ENCODE data around the gene AP2S1. TPM values are rescaled to one million over a fixed set of nuclear protein-coding genes. Genes with fewer than 3 reads are reported as not detected.

AP2S1 gene
- polyA plus RNA-seq, 1 donor from 2014 or later, result 167 TPM

DNA sequence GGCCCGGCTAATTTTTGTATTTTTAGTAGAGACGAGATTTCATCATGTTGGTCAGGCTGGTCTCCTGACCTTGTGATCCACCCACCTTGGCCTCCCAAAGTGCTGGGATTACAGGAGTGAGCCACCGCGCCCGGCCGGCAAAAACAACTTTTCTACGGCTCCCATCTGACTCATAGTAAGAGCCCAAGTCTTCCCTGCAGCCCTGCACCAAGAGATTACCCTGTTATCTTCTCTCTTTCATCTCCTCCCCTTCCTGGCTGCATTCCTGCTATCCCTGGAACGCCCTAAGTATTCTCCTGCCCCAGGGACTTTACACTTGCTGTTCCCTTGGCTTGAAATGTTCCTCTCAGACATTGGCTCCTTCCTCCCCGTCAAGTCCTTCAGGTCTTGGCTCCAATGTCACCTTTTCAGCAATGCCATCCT is 6.6 kb downstream of the AP2S1 start:
- Histone ChIP-seq H3K9me3 (ENCODE audit: low read length) (no peaks in the 10 kb centered on the region), H3K9ac (ENCODE audit: low read length) (no peak overlapping the region), H4K20me1 (ENCODE audit: insufficient read depth) (no peaks in the 10 kb centered on the region), H3K9me2 (ENCODE audit: insufficient read depth, low read length) (no peaks in the 10 kb centered on the region), H3K79me2 (replicated peaks; ENCODE audit: insufficient read depth, low read length) (peaks cover 4% of the 10 kb centered on the region), H3F3A (ENCODE audit: insufficient read depth, low read length, poor library complexity, severe bottlenecking) (no peaks in the 10 kb centered on the region), H3K4me3 (ENCODE audit: low read length) (no peak overlapping the region), H2AFZ (ENCODE audit: low read depth, low read length) (no peak overlapping the region), H3K36me3 (ENCODE audit: insufficient read depth, low read length) (no peaks in the 10 kb centered on the region), H3K27me3 (ENCODE audit: insufficient read depth, low read depth, low read length) (no peaks in the 10 kb centered on the region), H3K4me2 (ENCODE audit: low read length) (no peak overlapping the region), H3K27ac (ENCODE audit: low read length) (no peak overlapping the region)
- TF ChIP-seq EZH2 (IDR thresholded peaks at IDR 0.05; ENCODE audit: borderline replicate concordance, insufficient read depth, low read length, poor library complexity, severe bottlenecking) (no peak), TAF1 (IDR thresholded peaks at IDR 0.05; ENCODE audit: low read depth) (no peak), RAD21 (conservative IDR thresholded peaks at IDR 0.05) (no peak), MXI1 (conservative IDR thresholded peaks at IDR 0.05; ENCODE audit: poor library complexity, severe bottlenecking) (no peak), SMC3 (conservative IDR thresholded peaks at IDR 0.05; ENCODE audit: poor library complexity) (no peak), EP300 (conservative IDR thresholded peaks at IDR 0.05; ENCODE audit: poor library complexity, severe bottlenecking) (no peak), POLR2AphosphoS5 (IDR thresholded peaks at IDR 0.05) (no peak)
- TF ChIP-seq, protein P1, sequence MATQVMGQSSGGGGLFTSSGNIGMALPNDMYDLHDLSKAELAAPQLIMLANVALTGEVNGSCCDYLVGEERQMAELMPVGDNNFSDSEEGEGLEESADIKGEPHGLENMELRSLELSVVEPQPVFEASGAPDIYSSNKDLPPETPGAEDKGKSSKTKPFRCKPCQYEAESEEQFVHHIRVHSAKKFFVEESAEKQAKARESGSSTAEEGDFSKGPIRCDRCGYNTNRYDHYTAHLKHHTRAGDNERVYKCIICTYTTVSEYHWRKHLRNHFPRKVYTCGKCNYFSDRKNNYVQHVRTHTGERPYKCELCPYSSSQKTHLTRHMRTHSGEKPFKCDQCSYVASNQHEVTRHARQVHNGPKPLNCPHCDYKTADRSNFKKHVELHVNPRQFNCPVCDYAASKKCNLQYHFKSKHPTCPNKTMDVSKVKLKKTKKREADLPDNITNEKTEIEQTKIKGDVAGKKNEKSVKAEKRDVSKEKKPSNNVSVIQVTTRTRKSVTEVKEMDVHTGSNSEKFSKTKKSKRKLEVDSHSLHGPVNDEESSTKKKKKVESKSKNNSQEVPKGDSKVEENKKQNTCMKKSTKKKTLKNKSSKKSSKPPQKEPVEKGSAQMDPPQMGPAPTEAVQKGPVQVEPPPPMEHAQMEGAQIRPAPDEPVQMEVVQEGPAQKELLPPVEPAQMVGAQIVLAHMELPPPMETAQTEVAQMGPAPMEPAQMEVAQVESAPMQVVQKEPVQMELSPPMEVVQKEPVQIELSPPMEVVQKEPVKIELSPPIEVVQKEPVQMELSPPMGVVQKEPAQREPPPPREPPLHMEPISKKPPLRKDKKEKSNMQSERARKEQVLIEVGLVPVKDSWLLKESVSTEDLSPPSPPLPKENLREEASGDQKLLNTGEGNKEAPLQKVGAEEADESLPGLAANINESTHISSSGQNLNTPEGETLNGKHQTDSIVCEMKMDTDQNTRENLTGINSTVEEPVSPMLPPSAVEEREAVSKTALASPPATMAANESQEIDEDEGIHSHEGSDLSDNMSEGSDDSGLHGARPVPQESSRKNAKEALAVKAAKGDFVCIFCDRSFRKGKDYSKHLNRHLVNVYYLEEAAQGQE (IDR thresholded peaks at IDR 0.05; ENCODE audit: borderline replicate concordance), result no peak
- TF ChIP-seq, protein P2, sequence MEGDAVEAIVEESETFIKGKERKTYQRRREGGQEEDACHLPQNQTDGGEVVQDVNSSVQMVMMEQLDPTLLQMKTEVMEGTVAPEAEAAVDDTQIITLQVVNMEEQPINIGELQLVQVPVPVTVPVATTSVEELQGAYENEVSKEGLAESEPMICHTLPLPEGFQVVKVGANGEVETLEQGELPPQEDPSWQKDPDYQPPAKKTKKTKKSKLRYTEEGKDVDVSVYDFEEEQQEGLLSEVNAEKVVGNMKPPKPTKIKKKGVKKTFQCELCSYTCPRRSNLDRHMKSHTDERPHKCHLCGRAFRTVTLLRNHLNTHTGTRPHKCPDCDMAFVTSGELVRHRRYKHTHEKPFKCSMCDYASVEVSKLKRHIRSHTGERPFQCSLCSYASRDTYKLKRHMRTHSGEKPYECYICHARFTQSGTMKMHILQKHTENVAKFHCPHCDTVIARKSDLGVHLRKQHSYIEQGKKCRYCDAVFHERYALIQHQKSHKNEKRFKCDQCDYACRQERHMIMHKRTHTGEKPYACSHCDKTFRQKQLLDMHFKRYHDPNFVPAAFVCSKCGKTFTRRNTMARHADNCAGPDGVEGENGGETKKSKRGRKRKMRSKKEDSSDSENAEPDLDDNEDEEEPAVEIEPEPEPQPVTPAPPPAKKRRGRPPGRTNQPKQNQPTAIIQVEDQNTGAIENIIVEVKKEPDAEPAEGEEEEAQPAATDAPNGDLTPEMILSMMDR (IDR thresholded peaks at IDR 0.05; ENCODE audit: poor library complexity, severe bottlenecking), result no peak

DNA sequence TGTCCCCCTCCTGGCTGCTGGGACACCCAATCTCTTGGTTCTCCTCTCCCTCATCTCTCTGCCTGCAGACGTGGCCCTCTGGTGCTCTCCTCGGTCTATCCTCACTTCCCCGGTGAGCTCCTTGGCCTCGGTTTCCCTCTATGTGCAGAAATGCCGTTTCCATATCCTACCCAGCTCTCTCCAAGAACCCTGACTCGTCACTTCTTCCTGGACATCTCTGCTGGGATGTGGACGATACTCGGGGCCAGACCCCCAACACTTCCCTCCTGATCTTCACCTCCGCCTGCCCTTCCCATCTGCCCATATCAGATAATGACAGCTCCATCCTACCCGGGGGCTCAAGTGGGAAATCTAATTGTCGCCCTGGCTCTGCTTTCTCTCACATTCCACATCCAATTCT is 7.9 kb downstream of the AP2S1 start:
- Histone ChIP-seq H3K36me3 (ENCODE audit: insufficient read depth, low read length) (no peaks in the 10 kb centered on the region), H2AFZ (ENCODE audit: low read depth, low read length) (no peak overlapping the region), H3K4me3 (ENCODE audit: low read length) (no peak overlapping the region), H3K9me2 (ENCODE audit: insufficient read depth, low read length) (no peaks in the 10 kb centered on the region), H3K9ac (ENCODE audit: low read length) (no peak overlapping the region), H3K79me2 (replicated peaks; ENCODE audit: insufficient read depth, low read length) (no peaks in the 10 kb centered on the region), H3F3A (ENCODE audit: insufficient read depth, low read length, poor library complexity, severe bottlenecking) (no peaks in the 10 kb centered on the region), H4K20me1 (ENCODE audit: insufficient read depth) (no peaks in the 10 kb centered on the region), H3K4me2 (ENCODE audit: low read length) (no peak overlapping the region), H3K27me3 (ENCODE audit: insufficient read depth, low read depth, low read length) (no peaks in the 10 kb centered on the region), H3K9me3 (ENCODE audit: low read length) (no peaks in the 10 kb centered on the region), H3K27ac (ENCODE audit: low read length) (no peak overlapping the region)
- TF ChIP-seq EP300 (conservative IDR thresholded peaks at IDR 0.05; ENCODE audit: poor library complexity, severe bottlenecking), result no peak
- TF ChIP-seq, protein P2 (IDR thresholded peaks at IDR 0.05; ENCODE audit: poor library complexity, severe bottlenecking), result no peak
- TF ChIP-seq RAD21 (conservative IDR thresholded peaks at IDR 0.05), result no peak
- TF ChIP-seq, protein P1 (IDR thresholded peaks at IDR 0.05; ENCODE audit: borderline replicate concordance), result no peak
- no peak for TF ChIP-seq SMC3 (conservative IDR thresholded peaks at IDR 0.05; ENCODE audit: poor library complexity)
- TF ChIP-seq EZH2 (IDR thresholded peaks at IDR 0.05; ENCODE audit: borderline replicate concordance, insufficient read depth, low read length, poor library complexity, severe bottlenecking), result no peak
